HG03066 (cell line): ENCODE results near the gene PDPR.
"Not testable (repeated sequence)": the region's sequence is repeated elsewhere in the genome, so short reads cannot be mapped to it uniquely, and the experiment has no call there.

Experiments used
- ATAC-seq: cut with Tn5 transposase; IDR thresholded peaks from one replicate; pipeline ENCODE4 v1.9.1; 2021; ENCODE audit warnings: low read depth; ENCODE audit not compliant: unreplicated experiment

PDPR gene

DNA sequence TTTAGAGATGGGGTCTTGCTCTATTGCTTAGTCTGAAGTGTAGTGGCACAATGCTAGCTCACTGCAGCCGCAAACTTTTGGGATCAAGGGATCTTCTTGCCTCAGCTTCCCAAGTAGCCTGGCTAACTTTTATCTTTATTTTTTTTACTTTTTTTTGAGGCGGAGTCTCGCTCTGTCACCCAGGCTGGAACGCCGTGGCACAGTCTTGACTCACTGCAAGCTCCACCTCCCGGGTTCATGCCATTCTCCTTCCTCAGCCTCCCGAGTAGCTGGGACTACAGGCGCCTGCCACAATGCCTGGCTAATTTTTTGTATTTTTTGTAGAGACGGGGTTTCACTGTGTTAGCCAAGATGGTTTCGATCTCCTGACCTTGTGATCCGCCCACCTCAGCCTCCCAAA, 12.1 kb downstream of the PDPR start:
- not testable (repeated sequence) for ATAC-seq

DNA sequence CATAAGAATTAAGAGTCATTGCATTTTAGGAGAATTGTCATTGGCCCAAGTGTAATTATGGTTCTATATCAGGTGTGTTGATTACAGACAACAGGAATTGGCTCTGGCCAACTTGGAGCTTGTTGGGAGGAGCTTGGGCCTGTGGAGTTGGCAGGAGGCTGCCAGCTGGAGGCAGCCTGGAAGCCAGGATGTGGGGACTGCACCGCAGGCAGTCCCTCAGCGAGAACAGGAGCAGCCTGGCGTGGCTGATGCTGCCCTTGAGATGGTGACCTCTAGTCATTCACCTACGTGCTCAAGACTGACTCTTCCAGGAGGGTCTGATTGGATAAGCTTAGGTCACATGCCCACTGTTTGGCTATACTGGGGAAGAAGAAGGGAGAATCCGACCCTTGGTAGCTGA, 13.6 kb downstream of the PDPR start:
- ATAC-seq = not testable (repeated sequence)

DNA sequence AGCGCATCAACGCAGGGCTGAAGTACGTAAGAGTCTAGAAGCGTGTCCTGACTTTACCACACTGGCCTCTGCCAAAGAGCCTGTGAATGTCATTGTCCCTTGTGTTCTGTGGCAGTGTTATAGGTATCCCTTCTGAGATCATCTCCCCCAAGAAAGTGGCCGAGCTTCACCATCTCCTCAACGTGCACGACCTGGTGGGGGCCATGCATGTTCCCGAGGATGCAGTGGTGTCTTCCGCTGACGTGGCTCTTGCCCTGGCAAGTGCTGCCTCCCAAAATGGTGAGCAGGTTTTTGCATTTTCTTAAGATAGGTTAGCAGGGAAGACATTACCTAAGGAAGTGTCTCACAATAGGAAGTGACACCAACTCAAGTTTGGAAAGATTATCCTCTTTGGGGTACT, 14.7 kb downstream of the PDPR start:
- not testable (repeated sequence) for ATAC-seq

DNA sequence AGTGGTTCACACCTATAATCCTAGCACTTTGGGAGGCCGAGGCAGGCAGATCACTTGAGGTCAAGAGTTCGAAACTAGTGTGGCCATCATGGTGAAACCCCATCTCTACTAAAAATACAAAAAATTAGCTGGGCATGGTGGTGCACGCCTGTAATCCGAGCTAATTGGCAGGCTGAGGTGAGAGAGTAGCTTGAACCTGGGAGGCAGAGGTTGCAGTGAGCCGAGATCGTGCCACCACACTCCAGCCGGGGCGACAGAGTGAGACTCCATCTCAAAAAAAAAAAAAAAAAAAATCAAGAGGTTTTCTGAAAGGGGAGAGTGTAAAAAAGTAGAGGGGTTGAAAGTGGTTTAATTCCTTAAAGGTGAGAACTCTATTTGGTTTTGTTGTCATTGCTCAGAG, 21.7 kb downstream of the PDPR start:
- ATAC-seq = not testable (repeated sequence)

DNA sequence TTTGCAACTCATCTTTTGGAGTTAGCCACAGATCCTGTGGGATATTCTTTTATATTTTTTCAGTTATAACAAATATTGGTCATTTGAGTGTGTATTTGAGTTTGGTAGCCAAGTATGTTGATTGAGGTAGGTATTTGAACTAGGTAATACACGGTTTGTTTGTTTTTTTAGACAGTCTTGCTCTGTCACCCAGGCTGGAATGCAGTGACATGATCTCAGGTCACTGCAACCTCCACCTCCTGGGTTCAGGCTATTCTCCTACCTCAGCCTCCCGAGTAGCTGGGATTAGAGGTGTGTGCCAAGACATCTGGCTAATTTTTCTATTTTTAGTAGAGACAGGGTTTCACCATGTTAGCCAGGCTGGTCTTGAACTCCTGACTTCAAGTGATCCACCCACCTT, 22.5 kb downstream of the PDPR start:
- ATAC-seq = not testable (repeated sequence)

DNA sequence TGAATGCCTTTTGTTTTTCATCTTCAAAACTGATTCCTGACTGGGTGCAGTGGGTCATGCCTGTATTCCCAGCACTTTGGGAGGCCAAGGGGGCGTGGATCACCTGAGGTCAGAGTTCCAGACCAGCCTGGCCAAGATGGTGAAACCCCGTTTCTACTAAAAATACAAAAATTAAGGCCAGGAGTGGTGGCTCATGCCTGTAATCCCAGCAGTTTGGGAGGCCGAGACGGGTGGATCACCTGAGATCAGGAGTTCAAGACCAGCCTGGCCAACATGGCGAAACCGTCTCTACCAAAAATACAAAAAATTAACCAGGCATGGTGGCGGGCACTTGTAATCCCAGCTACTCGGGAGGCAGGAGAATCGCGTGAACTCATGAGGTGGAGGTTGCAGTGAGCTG, 28.6 kb downstream of the PDPR start:
- ATAC-seq = not testable (repeated sequence)

DNA sequence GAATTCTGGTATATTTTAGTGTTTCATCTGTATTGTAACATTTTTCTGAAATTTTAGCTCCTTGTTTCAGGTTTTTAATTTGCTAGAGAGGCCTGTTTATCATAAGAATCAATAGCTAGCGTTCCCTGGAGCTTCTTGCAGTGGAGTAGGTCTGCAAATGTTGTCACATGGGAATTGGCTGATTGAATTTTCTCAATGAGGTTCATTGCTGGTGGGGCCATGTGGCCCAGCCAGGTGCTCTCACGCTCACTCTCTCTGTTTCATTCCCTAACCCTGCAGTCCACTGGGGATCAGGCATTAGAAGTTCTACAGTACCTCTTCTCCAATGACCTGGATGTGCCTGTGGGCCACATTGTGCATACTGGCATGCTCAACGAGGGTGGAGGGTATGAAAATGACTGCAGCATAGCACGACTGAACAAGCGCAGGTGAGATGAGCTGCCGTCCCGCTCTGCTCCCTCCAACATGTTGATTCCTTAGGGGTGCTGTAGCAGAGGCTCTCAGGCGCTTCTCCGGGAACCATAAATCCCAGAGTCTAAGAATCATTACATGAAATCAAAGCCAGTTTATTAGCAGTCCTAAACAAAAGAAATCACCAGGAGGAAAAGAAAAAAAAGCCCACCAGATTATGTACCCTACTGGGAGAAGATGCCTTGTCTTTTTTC, 29.2 kb downstream of the PDPR start:
- ATAC-seq = not testable (repeated sequence)

DNA sequence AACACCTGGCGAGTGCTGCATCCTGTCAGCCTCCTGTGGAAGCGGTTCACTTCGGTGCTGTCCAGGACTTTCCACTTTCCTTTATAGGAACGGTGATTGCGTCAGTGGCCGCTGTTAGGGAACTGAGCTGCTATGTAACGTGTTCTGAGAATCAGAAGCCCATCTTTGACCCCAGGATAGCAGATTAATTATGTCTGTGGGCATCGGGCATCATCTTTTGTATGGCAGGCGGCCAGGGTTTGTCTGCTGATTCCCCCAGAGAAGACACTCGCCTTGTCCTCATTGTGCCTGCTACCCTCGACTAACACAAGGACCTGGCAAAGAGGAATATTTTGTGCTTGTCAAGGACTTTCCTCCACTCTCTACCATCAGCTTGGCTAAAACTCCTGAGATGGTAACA, 33.7 kb downstream of the PDPR start:
- ATAC-seq = not testable (repeated sequence)

DNA sequence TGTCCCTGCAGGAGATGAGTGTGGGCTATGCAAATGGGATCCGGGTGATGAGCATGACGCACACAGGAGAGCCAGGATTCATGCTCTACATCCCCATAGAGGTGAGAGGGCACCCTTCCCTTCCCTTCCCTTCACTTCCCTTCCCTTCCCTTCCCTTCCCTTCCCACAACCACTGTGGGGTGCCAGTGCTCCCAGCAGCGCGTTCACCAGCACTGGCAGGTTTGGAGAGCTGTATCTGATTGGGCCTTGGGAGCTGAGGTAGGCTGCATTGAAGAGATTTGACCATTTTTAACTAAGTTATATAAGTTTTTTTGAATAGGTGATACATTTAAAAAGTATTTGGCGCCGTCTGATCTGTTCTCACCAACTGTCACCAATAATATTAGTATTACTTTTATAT, 34.3 kb downstream of the PDPR start:
- ATAC-seq = not testable (repeated sequence)

DNA sequence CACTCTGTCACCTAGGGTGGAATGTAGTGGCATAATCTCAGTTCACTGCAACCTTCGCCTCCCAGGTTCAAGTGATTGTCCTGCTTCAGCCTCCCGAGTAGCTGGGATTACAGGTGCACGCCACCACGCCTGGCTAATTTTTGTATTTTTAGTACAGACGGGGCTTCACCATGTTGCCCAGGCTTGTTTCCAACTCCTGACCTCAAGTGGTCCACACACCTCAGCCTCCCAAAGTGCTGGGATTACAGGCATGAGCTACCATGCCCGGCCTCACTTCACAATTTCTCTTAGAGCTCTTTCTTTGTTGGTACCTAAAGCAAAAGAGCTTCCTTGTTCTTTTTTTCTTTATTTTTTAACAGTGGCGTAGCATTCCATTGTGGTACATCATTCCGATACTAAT, 35.2 kb downstream of the PDPR start:
- not testable (repeated sequence) for ATAC-seq

DNA sequence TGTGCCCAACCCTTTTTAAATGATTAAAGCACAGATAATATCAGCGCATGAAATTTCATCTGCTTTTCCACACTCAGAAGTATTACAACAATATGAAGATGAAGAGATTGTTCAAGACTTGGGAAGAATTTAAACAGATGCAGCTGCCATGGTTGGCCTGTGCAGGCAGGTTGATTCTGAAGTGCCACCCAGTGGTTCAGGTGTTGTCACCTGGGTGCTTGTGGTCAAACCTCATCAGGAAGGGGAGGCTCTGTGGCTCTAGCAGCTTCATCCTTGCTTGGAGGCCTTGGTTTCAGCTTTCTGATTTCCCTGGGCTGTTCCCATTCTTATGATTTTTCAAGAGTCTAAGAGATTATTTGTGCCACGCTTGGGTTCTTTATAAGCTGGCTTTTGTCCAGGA, 37.3 kb downstream of the PDPR start:
- ATAC-seq = no peak

DNA sequence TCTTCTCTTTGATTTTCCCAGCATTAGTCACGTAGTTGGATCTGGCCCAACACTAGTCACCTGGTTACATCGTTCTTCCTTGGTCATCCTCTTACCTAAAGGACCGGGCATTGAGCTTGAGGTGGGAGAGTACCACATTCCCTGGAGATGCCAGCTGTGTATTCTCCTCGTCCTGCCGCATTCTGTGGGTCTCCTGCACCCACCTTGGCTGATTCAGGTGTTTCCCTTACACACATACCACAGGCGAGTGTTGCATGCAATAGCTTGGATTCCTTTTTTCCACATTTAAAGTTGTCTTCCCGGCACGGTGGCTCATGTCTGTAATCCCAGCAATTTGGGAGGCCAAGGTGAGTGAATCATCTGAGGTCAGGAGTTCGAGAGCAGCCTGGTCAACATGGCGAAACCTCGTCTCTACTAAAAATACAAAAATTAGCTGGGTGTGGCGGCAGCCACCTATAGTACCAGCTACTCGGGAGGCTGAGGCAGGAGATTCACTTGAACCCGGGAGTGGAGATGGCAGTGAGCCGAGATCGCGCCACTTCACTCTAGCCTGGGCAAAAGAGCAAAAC, 37.9 kb downstream of the PDPR start:
- no peak for ATAC-seq

DNA sequence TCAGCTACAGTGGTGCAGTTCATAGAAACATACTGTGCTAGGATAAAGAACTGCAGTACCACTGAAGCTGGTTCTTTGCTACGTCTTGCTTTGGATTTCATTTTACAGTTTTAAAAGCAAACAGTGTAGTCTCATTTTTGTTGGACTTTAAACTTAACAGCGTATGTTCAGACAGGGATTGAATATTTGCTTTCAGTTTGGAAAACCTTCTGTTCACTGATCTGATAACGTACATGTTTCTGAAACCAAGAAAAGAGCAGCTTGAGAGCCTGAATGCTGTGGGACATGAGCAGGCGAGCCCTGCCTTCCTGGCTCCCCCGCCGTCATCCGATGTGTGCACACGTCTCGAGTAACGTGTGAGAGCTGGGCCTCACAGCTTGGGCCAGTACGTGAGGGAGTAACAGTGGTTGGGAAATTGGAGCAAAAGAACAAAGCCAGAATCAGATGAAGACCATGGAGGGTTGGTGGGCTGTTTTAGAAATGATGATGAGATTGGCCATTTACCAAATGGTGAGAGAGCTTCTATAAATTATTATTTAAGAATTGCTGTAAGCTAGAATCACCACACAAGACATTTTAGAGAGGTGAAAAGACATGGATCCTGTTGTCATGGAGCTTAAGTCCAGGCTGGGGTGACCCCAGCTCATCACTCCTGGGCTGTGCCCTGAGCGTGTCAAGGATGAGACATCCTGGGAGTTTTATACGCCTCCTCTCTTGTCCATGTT, 38.6 kb downstream of the PDPR start:
- ATAC-seq = no peak

DNA sequence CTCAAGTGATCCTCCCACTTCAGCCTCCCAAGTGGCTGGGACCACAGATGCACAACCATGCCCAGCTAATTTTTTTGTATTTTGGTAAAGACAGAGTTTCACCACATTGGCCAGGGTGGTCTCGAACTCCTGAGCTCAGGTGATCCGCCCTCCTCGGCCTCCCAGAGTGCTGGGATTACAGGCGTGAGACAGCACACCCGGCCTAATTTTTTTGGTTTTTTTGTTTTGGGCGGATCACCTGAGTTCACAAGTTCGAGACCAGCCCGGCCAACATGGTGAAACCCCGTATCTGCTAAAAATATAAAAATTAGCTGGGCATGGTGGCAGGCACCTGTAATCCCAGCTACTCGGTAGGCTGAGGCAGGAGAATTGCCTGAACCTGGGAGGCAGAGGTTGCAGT, 40.6 kb downstream of the PDPR start:
- not testable (repeated sequence) for ATAC-seq

DNA sequence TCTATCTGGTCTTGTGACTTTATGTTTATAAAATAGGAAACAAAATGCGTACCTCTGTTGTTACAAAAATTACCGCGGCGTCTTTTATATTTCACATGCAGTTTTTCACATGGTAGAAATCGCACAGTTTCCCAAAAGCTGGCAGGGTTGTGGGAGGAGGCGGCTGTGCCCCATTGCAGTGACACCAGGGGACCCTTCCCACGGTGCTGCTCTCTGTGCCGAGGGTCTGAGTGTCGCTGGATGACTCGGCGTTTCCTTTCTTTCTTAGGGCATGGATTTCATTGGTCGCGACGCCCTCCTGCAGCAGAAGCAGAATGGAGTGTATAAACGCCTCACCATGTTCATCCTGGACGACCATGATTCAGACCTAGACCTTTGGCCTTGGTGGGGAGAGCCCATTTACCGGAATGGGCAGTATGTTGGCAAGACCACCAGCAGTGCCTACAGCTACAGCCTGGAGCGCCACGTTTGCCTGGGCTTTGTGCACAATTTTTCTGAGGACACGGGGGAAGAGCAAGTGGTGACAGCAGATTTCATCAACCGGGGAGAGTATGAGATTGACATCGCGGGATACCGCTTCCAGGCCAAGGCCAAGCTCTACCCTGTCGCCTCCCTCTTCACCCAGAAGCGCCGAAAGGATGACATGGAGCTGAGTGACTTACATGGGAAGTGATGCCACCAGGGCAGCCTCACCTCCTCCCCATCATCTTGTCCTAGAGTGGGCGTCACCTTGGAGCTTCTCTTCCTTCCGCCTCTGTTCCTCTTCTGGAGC, 42.3 kb downstream of the PDPR start:
- ATAC-seq = no peak

DNA sequence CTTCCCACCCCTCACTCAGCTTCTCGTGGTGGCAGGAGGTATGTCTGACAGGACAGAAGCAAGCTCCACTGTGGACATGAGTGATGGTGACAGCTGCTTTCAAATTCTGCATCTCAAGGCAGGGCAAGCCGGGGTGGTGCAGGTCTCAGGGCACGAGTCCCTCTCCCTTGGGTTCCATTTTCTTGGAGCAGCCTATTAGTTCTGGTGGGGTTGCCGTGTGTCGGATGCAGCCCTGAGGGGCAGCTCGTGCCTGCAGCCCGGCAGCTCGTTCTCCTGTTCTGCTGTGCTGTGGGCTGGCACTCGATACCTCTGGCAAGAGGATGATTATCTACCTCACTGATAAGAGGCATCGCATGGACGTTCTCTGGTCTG, 43.0 kb downstream of the PDPR start:
- no peak for ATAC-seq

DNA sequence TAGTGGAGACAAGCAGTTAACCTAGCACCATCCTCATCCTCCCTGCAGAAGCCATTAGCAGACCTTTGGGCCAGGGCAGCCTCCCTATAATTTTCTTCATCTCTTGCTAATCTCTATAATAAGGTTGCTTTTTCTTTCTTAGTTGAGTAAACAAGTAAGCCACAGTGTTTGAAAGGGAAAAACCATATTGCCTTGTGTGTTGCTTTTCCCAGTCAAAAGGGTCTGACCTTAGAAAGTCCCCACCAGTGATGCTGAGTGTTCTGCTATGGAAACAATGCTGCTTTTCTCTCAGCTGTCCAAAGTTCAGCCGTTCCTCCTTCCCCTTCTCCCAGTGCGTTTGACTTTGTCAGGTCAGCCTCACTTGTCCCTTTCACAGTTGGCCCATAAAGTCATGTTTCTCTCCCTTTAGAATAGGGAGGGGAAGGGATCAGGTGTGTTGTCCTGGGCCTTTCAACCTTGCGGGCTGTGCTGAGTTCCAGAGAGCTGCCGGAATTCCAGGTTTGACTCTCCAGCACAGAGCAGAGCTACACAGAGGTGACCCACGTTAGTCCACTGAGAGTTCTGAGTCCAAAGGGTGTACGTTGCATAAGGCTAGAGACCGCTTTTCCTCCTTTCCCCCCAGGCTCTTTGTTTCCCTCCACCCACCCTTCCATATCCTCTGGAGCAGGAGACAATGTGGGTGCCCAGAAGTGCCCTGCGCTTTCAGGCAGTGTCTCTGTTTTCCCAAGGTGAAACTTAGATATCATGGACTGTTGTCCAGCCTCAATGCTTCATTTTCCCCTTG, 43.5 kb downstream of the PDPR start:
- no peak for ATAC-seq

DNA sequence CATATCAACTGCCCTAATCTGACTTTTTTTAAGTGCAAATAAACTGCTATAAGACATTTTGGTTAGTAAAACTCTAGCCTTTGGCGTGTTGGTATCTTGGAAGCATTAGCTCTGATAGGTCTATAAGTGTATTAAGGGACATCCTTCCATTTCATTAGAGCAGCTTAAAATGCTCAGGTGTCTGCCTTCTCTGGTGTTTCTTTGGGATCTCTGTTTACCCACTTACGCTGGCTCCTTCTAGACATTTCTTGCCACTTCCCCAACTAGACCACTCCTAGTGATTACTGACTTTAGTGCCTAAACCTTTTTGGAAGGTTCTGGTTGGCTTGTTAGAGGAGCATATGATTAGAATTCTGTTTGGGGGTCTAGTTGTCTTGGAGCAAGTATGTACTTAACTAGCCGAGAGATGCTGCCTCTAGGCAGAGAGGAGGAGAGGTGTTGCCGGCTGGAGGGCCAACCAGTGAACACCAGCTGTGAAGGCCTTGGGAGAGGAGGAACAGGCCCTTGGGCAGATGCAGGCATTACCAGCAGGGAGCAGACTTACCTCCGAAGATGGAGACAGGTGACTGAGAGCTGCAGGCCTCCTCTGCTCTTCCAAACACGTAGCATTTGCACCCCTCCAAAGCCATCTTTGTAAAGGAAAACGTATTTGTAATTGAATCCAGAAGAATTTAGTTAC, 44.3 kb downstream of the PDPR start:
- ATAC-seq = no peak

DNA sequence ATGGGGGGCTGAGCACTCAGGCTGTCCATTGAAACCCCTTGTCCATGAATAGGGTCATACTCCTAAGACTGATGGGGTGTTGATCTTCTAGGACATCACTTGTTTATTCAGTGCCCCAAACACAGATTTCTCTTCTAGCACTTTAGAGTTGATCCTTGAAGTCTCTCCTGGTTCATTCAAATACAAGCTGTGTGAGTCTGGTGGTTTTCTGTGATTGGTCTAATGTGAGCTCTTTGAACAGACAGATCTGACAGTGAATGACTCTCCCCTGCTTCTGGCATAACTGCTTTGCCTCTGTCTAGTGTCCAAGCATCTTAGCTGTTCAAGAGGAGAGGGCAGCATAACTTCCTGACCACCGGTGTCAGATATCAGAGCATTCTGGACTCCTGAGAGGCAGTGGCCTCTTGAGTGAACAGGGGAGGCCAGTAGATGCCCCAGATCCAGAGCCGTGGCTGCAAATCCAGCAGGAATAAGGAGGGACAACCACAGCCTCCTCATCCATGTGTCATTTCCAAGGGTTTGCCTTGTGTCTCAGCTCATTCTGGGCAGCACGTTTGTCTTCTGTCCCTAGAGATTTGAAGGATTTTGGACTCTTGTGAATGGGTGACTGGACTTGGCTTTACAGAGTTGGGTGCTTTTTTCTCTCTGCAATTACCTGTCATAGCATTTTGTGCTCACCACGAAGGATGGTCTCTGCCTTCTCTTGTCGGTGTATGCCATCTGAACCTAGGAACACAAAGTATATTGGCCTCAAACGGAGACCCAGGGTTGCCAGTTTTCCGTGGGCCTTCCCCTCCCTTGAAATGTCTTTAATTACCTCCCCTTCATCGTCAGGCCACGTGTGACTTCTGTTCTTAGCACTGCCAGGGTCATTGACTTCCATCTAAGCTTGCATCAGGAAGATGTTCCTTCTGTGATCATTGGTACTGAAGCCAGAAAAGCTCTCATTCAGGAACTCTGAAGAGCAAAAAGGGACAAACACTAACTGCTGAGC, 45.5 kb downstream of the PDPR start:
- ATAC-seq = no peak
